Kidney epithelial cell (primary cell): ENCODE results near the gene PLXNA2. TPM values are rescaled to one million over a fixed set of nuclear protein-coding genes. Genes with fewer than 3 reads are reported as not detected.

ENCODE experiments used
- DNase-seq: peaks from one replicate; pipeline ENCODE4 v3.0.0-alpha.2; 2010; ENCODE audit warnings: low read depth
- H3K27me3 ChIP-seq: 2 replicates; pipeline ENCODE4 v1.6.0; 2011; ENCODE audit warnings: low read length; ENCODE audit not compliant: control insufficient read depth, insufficient read depth
- H3K36me3 ChIP-seq: 2 replicates; pipeline ENCODE4 v1.5.1; 2011; ENCODE audit warnings: low read length; ENCODE audit not compliant: control insufficient read depth, insufficient read depth
- H3K4me3 ChIP-seq: 2 replicates; pipeline ENCODE4 v1.5.1; 2011; ENCODE audit warnings: low read depth, mild to moderate bottlenecking, control low read depth, low read length
- total RNA-seq: library from RNA; depleted of rRNA; stranded (reverse); fragments of >200 nt; gene quantifications from 2 replicates; pipeline ENCODE4 v1.2.3, GENCODE V29; 2015
- TF ChIP-seq, protein P1 (sequence below): IDR thresholded peaks from 2 replicates; pipeline ENCODE4 v1.5.1; 2011; ENCODE audit warnings: mild to moderate bottlenecking, moderate library complexity, low read length, control low read depth, inconsistent platforms; ENCODE audit not compliant: insufficient read depth, poor library complexity, severe bottlenecking

Gene PLXNA2
- 6.9 and 9.2 TPM in 2 replicates for total RNA-seq

GRCh38 chr1:208243967-208244916 lies at the start of gene PLXNA2:
TSS of gene PLXNA2 (minus strand) at chr1:208244384. CDS start at chr1:208217922, 26,462 bp downstream.
- Histone ChIP-seq H3K27me3 (peaks cover 4% of the 10 kb centered on the region), H3K4me3 (peak within 1 kb of the TSS; percentile 66), H3K36me3 (no peaks in the 10 kb centered on the region)
- DNase-seq, result no peak
- TF ChIP-seq, protein P1, sequence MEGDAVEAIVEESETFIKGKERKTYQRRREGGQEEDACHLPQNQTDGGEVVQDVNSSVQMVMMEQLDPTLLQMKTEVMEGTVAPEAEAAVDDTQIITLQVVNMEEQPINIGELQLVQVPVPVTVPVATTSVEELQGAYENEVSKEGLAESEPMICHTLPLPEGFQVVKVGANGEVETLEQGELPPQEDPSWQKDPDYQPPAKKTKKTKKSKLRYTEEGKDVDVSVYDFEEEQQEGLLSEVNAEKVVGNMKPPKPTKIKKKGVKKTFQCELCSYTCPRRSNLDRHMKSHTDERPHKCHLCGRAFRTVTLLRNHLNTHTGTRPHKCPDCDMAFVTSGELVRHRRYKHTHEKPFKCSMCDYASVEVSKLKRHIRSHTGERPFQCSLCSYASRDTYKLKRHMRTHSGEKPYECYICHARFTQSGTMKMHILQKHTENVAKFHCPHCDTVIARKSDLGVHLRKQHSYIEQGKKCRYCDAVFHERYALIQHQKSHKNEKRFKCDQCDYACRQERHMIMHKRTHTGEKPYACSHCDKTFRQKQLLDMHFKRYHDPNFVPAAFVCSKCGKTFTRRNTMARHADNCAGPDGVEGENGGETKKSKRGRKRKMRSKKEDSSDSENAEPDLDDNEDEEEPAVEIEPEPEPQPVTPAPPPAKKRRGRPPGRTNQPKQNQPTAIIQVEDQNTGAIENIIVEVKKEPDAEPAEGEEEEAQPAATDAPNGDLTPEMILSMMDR, result no peak

GRCh38 chr1:208292908-208293307 lies 48.7 kb upstream of the PLXNA2 start:
- H3K36me3 ChIP-seq, result no peaks in the 10 kb centered on the region
- H3K27me3 ChIP-seq, result peaks cover 4% of the 10 kb centered on the region
- TF ChIP-seq, protein P1, result no peak
- H3K4me3 ChIP-seq, result no peak overlapping the region
- no peak for DNase-seq

- Histone ChIP-seq H3K4me3 (no peak overlapping the region), H3K36me3 (no peaks in the 10 kb centered on the region), H3K27me3 (peaks cover 4% of the 10 kb centered on the region)
- TF ChIP-seq, protein P1, result no peak
- no peak for DNase-seq
Observed at GRCh38 chr1:208291923-208292711, 47.9 kb upstream of the PLXNA2 start.

DNA sequence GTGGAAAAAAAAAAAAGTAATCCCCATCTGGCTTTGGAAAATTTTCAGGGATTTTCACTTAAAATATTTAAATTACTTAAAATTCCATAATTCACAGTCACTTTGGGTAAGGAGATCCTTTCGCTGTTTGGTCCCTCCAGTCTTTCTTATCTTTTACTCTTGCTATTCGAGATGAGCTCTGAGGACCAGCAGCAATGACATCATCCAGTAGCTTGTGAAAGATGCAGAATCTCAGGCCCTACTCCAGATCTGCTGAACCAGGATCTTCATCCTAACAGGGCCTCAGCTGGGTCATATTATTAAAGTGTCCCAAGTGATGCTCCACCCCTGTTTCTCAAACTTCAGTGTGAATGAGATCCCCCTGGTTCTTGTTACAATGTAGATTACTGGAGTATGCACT lies 46.9 kb upstream of the PLXNA2 start:
- Histone ChIP-seq H3K27me3 (peaks cover 4% of the 10 kb centered on the region), H3K36me3 (no peaks in the 10 kb centered on the region)
- TF ChIP-seq, protein P1, result no peak

GRCh38 chr1:208289716-208290115 lies 45.5 kb upstream of the PLXNA2 start:
- Histone ChIP-seq H3K36me3 (no peaks in the 10 kb centered on the region), H3K27me3 (peaks cover 4% of the 10 kb centered on the region), H3K4me3 (no peak overlapping the region)
- TF ChIP-seq, protein P1, result no peak
- DNase-seq, result no peak

More for the DNA sequence above, 46.9 kb upstream of the PLXNA2 start:
- DNase-seq, result no peak
- H3K4me3 ChIP-seq, result no peak overlapping the region
